Rectal smooth muscle tissue (tissue), 1 donor: ENCODE measurements around the gene SPACA6.
A peak's percentile ranks its signal among the peaks of the same experiment; 100 is the strongest.

Experiments used
- H3K27ac ChIP-seq: one replicate; pipeline ENCODE4 v1.7.0; 2013; ENCODE audit warnings: low read depth, low read length, inconsistent platforms
- H3K27me3 ChIP-seq: one replicate; pipeline ENCODE4 v1.7.0; 2013; ENCODE audit warnings: low read length; ENCODE audit not compliant: control insufficient read depth, insufficient read depth
- H3K36me3 ChIP-seq: one replicate; pipeline ENCODE4 v1.7.0; 2013; ENCODE audit warnings: low read length; ENCODE audit not compliant: control insufficient read depth, insufficient read depth
- H3K4me1 ChIP-seq: one replicate; pipeline ENCODE4 v1.7.0; 2013; ENCODE audit warnings: low read length; ENCODE audit not compliant: control insufficient read depth, insufficient read depth
- H3K4me3 ChIP-seq: one replicate; pipeline ENCODE4 v1.7.0; 2013; ENCODE audit warnings: low read length
- H3K9ac ChIP-seq: one replicate; pipeline ENCODE4 v1.7.0; 2013; ENCODE audit warnings: low read length

Gene SPACA6

DNA sequence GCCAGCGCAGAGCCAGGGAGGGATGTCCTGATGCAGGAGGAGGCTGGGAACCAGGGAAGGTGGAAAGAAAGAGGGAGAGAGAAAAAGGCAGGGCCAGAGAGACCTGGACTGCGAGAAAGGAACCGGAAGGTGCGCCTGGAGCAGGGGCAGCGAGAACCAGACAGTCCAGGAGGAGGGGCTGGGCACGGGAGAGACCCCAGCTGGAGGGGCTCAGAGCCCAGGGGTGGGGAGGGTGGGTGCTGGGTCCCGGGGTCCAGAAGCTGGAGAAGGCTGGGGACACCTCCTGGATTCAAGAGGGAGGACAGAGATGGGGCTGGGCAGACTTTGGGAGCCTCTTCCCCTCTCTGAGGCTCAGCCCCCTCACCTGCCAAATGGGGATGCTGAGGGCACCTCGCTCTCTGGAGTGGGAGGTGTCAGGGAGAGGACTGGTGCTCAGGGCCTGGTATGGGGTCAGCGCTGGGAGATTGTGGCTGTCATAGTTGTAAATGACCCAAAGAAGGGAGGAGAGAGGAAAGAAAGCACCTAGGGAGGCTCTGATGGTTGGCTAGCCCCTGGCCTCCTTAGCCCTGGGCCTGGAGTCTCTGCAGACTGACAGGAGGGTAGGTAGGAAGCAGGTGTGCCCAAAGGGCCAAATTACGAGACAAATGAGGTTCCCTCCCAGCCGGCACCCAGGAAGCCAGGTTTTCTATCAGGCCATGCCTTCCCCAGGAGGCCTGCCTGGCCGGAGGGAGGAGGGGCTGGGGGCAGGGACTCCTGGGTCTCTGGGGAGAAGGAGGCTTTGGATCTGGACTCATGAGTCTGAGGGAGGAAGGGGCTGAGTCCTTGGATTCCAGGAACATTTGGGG, 1.3 kb upstream of the SPACA6 start:
- Histone ChIP-seq H3K36me3 (peaks cover 5% of the 10 kb centered on the region), H3K27ac (peak overlapping the region; percentile 90), H3K4me1 (peaks cover 17% of the 10 kb centered on the region), H3K9ac (peak overlapping the region; percentile 22), H3K27me3 (peaks cover 2% of the 10 kb centered on the region), H3K4me3 (peak overlapping the region; percentile 84)

DNA sequence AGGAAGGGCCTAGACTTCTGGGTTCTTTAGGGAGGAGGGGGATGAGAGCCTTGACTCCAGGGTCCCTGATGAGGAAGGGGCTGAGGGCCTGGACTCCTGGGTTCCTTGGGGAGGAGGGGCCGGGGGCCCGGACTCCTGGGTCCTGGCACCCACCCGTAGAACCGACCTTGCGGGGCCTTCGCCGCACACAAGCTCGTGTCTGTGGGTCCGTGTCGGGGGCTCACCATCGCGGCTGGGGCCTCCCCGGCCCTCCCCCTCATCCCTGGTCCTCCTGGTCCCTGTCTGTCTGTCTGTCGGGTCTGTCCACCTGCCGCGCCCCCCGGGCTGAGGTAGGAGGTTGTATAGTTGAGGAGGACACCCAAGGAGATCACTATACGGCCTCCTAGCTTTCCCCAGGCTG, 662 bp upstream of the SPACA6 start:
- H3K36me3 ChIP-seq, result peaks cover 5% of the 10 kb centered on the region
- H3K4me1 ChIP-seq, result peaks cover 15% of the 10 kb centered on the region
- H3K27me3 ChIP-seq, result peaks cover 2% of the 10 kb centered on the region
- H3K27ac ChIP-seq, result peak overlapping the region; percentile 20
- H3K9ac ChIP-seq, result no peak overlapping the region
- peak overlapping the region; percentile 55 for H3K4me3 ChIP-seq

DNA sequence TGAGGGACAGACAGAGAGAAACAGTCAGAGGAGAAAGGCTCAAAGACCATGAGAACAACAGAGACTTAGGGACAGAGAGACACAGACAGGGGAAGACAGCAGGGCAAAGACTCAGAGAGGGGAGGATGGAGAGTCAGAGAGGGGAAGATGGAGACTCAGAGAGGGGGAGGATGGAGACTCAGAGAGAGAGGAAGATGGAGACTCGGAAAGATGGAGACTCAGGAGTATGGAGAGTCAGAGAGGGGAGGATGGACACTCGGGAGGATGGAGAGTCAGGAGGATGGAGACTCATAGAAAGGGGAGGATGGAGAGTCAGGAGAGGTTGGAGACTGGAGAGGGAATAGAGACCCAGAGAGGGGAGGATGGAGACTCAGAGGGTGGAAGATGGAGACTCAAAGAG, 689 bp downstream of the SPACA6 start:
- Histone ChIP-seq H3K4me1 (peaks cover 13% of the 10 kb centered on the region), H3K9ac (no peak overlapping the region), H3K36me3 (peaks cover 5% of the 10 kb centered on the region), H3K27ac (no peak overlapping the region), H3K27me3 (no peaks in the 10 kb centered on the region), H3K4me3 (no peak overlapping the region)

DNA sequence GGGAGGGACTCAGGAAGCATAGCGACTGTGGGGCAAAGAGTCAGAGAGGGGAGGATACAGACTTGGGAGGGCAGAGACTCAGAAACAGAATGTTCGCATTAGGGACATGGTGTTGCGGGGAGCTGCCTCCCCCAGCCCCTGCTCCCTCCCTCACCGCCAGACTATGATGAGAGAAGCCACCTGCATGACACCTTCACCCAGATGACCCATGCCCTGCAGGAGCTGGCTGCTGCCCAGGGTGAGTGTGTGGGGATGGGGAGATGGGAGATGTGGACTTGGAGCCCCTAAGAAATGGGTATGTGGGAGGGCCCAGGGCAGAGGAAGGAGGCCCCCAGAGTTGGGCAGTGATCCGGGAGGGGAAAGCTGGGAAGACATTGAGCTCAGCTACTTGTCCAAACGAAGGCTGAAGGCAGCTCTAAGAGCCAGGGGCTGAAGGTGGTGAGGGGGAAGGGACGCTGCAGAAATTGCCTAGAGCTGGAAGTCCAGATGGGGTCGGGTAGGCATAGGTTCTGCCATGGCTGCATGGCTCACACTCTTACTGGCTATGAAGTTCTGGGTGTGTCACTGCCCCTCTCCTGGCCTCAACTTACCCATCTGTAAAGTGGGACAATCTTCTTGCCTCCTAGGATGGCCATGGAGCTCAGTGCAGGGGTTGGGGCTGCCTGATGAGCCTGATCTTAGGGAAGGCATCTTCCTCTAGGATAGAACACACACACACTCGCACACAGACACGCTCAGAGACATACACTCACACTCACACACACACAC, 1.4 kb downstream of the SPACA6 start:
- H3K4me1 ChIP-seq, result peaks cover 13% of the 10 kb centered on the region
- H3K4me3 ChIP-seq, result no peak overlapping the region
- H3K36me3 ChIP-seq, result peaks cover 5% of the 10 kb centered on the region
- H3K27me3 ChIP-seq, result no peaks in the 10 kb centered on the region
- no peak overlapping the region for H3K9ac ChIP-seq
- no peak overlapping the region for H3K27ac ChIP-seq

DNA sequence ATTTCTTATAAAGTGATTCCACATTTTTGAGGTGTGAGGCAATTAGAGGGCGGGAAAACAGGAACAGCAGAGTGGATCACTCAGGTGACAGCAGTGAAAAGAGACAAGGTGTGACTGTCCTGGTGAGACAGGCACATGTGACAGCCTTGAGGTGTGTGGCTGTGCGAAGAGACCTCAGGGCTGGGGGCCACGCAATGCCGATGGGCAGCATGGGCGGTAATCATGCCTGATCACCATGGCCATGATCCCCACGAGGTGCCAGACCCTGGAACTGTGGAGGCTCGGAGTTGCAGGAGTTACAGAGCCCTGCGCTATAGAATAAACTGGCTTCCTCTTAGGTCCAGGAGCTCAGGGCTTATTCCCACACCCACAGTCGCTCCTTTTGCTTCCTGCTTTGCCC, 2.0 kb downstream of the SPACA6 start:
- Histone ChIP-seq H3K27me3 (no peaks in the 10 kb centered on the region), H3K27ac (no peak overlapping the region), H3K4me3 (no peak overlapping the region), H3K36me3 (peaks cover 5% of the 10 kb centered on the region), H3K4me1 (peaks cover 13% of the 10 kb centered on the region), H3K9ac (no peak overlapping the region)

DNA sequence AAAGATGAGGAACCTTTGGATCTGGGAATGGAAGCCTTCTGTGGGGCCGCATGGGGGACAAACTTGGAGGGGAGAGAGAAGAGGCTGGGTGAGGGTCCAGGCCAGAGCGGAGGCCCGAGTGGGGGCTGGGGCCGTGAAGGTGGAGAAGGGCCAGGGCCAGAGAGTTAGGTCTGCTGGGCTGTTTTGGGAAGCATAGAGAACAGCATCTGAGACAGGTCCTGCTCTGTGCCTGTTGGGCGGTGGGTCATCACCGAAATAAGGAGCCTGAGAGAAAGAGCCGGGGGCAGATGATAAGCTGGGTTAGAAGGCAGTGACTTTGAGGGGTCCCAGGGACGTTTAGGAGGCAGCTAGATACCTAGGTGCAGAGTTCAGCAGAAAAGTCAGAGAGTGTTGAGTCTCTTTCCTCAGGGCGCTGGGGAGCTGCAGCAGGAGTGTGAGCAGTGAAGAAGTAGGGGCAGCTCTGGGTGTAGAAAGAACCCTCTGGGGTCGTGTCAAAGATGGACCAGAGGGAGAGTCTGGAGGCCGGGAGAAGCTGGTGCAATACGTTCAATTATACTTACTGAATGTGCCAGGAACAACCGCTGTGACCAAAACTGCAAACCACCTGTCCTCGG, 2.7 kb downstream of the SPACA6 start:
- Histone ChIP-seq H3K36me3 (peaks cover 5% of the 10 kb centered on the region), H3K27me3 (no peaks in the 10 kb centered on the region), H3K4me1 (peaks cover 13% of the 10 kb centered on the region), H3K27ac (no peak overlapping the region), H3K4me3 (no peak overlapping the region), H3K9ac (no peak overlapping the region)

DNA sequence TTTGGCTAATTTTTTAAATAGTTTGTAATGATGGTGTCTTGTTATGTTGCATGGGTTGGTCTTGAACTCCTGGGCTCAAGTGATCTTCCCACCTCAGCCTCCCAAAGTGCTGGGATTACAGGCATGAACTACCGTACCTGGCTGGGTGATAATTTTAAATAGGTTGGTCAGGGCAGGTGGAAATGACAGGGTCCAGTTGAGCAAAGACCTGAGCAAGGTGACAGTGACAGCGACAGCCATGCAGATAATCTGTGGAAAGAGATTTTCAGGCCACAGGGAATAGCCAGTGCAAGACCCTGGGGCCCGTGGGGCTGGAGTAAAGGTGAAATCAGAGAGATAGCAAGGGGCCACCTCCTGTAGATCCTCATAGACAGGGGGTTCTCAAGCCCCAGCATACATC, 3.5 kb downstream of the SPACA6 start:
- peaks cover 13% of the 10 kb centered on the region for H3K4me1 ChIP-seq
- H3K27me3 ChIP-seq, result no peaks in the 10 kb centered on the region
- H3K27ac ChIP-seq, result no peak overlapping the region
- peaks cover 5% of the 10 kb centered on the region for H3K36me3 ChIP-seq
- H3K4me3 ChIP-seq, result no peak overlapping the region
- H3K9ac ChIP-seq, result no peak overlapping the region

DNA sequence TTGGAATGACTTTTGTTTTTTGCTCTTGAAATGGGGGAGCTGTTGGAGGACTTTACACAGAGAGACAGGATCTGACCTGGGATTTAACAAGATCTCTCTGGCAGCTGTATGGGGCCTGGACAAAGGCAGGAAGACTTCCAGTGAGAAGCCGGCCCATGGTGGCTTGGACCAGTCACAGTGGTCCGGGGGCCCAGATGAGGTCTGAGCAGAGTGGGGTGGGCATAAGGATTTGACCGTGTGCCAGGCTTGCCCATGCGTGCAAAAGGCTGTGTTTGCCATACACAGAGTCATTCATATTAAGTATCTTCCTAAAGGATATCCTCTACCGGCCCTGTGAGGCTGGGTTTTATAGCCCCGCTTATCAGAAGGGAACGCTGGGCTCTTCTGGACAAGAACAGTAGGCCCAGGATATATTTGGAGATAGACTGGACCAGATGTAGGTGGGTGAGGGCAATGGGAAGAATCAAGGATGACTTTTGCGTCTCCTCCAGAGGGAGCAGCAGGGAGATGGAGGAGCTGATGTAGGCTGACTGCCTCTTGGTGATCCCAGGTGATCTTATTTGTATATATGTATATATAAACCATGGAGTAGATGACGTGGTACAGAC, 4.1 kb downstream of the SPACA6 start:
- Histone ChIP-seq H3K4me3 (no peak overlapping the region), H3K27ac (no peak overlapping the region), H3K36me3 (peaks cover 5% of the 10 kb centered on the region), H3K27me3 (no peaks in the 10 kb centered on the region), H3K4me1 (peaks cover 9% of the 10 kb centered on the region), H3K9ac (no peak overlapping the region)

DNA sequence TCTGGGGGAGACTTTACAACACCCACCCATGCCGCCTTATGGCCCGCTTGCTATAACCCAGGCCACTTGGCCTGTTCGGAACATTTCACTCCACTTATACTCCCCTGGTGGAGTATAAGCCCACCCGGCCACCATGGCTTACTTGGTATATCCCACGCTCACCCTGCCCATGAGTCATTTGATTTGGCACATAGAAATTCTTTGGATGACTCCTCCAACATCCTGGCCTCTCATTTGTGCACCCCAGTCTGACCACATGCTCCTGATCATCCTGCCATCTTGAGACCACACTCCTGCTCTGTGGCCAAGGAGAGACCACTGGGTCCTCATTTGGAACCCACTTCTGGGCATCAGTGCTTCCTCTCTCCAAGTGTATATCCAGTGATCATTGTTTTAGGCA, 5.2 kb downstream of the SPACA6 start:
- peaks cover 5% of the 10 kb centered on the region for H3K4me1 ChIP-seq
- H3K27me3 ChIP-seq, result no peaks in the 10 kb centered on the region
- no peak overlapping the region for H3K4me3 ChIP-seq
- H3K27ac ChIP-seq, result no peak overlapping the region
- H3K9ac ChIP-seq, result no peak overlapping the region
- peaks cover 5% of the 10 kb centered on the region for H3K36me3 ChIP-seq

DNA sequence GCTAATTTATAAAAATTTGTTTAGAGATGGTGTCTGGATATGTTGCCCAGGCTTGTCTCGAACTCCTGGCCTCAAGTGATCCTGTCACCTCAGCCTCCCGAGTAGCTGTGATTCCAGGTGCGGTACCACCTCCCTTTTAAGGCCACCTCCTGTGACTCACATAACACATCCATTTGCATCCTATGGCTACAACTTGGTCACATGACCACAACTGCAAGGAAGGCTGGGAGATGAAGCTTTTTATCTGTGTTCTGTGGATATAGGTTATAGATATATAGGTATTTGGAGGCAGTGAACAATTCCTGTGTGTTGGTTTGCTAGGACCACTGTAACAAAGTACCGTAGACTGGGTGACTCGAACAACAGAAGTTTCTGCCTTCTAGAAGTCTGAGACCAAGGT, 6.0 kb downstream of the SPACA6 start:
- Histone ChIP-seq H3K36me3 (peaks cover 5% of the 10 kb centered on the region), H3K4me3 (no peak overlapping the region), H3K9ac (no peak overlapping the region), H3K4me1 (peaks cover 5% of the 10 kb centered on the region), H3K27me3 (no peaks in the 10 kb centered on the region), H3K27ac (no peak overlapping the region)

DNA sequence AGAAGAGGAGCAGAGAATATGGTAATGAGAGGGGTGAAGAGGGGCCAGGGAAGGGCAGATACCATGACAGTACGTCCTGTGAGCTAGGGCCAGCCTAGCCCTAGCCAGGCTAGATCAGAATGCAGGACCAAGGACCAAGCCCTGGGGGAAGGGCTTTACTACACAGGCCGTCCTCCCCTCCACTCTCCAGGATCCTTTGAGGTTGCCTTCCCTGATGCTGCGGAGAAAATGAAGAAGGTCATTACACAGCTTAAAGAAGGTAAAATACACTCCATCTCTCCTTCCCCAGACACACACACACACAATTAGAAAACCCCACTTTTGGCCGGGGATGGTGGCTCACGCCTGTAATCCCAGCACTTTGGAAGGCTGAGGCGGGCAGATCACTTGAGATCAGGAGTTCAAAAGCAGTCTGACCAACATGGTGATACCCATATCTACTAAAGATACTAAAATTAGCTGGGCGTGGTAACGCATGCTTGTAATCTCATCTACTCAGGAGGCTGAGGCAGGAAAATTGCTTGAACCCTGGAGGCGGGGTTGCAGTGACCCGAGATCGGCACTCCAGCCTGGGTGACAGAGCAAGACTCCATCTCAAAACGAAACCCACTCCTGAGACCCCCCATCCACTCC, 8.5 kb downstream of the SPACA6 start:
- Histone ChIP-seq H3K4me3 (no peak overlapping the region), H3K36me3 (peaks cover 8% of the 10 kb centered on the region)

More for the DNA sequence above, 8.5 kb downstream of the SPACA6 start:
- Histone ChIP-seq H3K27ac (peak overlapping the region; percentile 77), H3K9ac (no peak overlapping the region), H3K4me1 (peaks cover 11% of the 10 kb centered on the region), H3K27me3 (no peaks in the 10 kb centered on the region)
